GM12892 (cell line): Measurements from ENCODE around the gene HTR5A.

Source experiments
- DNase-seq: peaks from one replicate; pipeline ENCODE4 v3.0.0; 2011; ENCODE audit not compliant: insufficient read length
- FAIRE-seq: peaks from 2 replicates; lab custom pipeline; 2011; peaks lifted over from hg19 to GRCh38; lab: Jason Lieb, UNC
- POLR2A ChIP-seq: IDR thresholded peaks from 2 replicates; pipeline ENCODE4 v1.6.1; 2011; ENCODE audit warnings: low read depth, low read length, control low read depth
- POLR2AphosphoS5 ChIP-seq: IDR thresholded peaks from 2 replicates; pipeline ENCODE4 v1.6.1; 2011; ENCODE audit warnings: low read depth, low read length, control low read depth
- TAF1 ChIP-seq: IDR thresholded peaks from 2 replicates; pipeline ENCODE4 v1.6.1; 2011; ENCODE audit warnings: low read depth, mild to moderate bottlenecking, control low read depth, low read length, borderline replicate concordance

Gene HTR5A

GRCh38 chr7:155058896-155059295 is 11.2 kb upstream of the HTR5A start:
- FAIRE-seq (no peak), DNase-seq (no peak)
- TF ChIP-seq POLR2A (no peak), TAF1 (no peak), POLR2AphosphoS5 (no peak)

DNA sequence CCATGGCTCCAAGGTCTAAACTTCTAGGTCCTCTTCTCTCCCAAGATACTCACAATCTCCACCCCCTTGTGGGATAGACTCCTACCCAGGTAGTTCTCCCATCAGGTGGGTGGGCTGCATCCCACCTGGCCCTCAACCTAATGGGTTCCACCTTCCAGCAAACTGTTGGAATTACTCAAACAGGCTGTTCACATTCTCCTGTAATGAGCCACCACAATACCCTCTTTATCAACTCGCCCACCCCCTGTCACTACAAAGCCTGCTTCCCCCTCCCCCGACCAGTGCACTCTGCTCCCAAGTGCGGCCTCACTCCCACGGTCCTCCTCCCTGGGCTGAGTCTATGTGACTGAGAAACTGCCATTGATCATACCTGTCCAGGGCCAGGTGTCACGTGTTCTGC is 10.4 kb upstream of the HTR5A start:
- DNase-seq, result no peak
- TF ChIP-seq POLR2A (no peak), POLR2AphosphoS5 (no peak), TAF1 (no peak)
- no peak for FAIRE-seq

GRCh38 chr7:155062411-155062810 is 7.7 kb upstream of the HTR5A start:
- TF ChIP-seq TAF1, result no peak
- TF ChIP-seq POLR2AphosphoS5, result no peak
- TF ChIP-seq POLR2A, result no peak
- DNase-seq, result no peak
- no peak for FAIRE-seq

GRCh38 chr7:155064186-155064585 is 5.9 kb upstream of the HTR5A start:
- TF ChIP-seq POLR2AphosphoS5 (no peak), TAF1 (no peak), POLR2A (no peak)
- DNase-seq, result no peak
- no peak for FAIRE-seq

GRCh38 chr7:155066417-155066950 is 3.6 kb upstream of the HTR5A start:
- DNase-seq (no peak), FAIRE-seq (no peak)
- TF ChIP-seq TAF1, result no peak
- TF ChIP-seq POLR2AphosphoS5, result no peak
- TF ChIP-seq POLR2A, result no peak

- no peak for FAIRE-seq
- TF ChIP-seq POLR2A (no peak), POLR2AphosphoS5 (no peak), TAF1 (no peak)
- DNase-seq, result no peak
Measured at GRCh38 chr7:155071121-155071651, 1.1 kb downstream of the HTR5A start.

- no peak for DNase-seq
- TF ChIP-seq POLR2AphosphoS5, result no peak
- TF ChIP-seq POLR2A, result no peak
- TF ChIP-seq TAF1, result no peak
Measured at GRCh38 chr7:155071916-155072571, 1.9 kb downstream of the HTR5A start.

GRCh38 chr7:155073922-155074321 is 3.8 kb downstream of the HTR5A start:
- DNase-seq (no peak), FAIRE-seq (no peak)
- TF ChIP-seq POLR2AphosphoS5 (no peak), POLR2A (no peak), TAF1 (no peak)

More at GRCh38 chr7:155071916-155072571, 1.9 kb downstream of the HTR5A start:
- FAIRE-seq, result no peak

GRCh38 chr7:155084021-155084420 is 13.9 kb downstream of the HTR5A start:
- TF ChIP-seq TAF1 (no peak), POLR2A (no peak), POLR2AphosphoS5 (no peak)
- no peak for FAIRE-seq
- no peak for DNase-seq

DNA sequence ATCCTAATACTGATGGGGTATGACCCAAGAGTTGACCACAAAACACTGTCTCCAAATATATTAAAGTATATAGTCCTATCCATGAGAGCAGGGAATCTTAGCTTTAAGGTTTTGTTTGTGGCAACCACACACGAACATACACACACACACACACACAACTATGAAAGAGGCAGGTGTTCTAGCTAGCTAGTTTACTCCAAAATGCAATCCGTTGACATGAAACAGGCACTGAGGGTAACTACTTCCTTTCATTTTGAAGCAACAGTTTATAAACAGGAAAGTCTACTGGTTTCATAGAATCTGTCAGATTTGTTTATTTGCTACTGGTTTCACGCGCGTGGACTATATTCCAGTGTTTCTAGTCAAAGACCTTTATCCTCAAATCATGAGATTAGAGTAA is 14.8 kb downstream of the HTR5A start:
- no peak for FAIRE-seq
- TF ChIP-seq POLR2A, result no peak
- no peak for TF ChIP-seq POLR2AphosphoS5
- TF ChIP-seq TAF1, result no peak
- no peak for DNase-seq

DNA sequence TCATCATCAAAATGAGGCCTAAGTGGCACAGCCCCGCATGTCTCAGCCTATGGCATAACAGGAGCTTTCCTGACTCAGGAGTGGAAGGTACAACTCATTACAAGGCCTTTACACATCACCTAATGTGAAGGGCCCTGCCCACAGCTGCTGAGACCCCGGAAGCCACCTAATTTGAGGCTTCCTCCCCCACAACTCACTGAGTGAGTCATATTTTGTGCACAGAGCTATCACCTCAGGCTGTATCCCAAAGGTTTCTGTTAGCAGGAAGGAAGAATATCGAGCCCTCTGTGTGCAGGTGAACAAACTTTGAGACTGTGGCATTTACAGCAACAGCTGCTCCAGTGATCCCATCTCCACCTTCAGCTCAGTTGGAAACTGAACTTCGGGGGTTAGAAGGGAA is 20.6 kb downstream of the HTR5A start:
- TF ChIP-seq POLR2AphosphoS5 (no peak), POLR2A (no peak), TAF1 (no peak)
- DNase-seq (no peak), FAIRE-seq (no peak)

DNA sequence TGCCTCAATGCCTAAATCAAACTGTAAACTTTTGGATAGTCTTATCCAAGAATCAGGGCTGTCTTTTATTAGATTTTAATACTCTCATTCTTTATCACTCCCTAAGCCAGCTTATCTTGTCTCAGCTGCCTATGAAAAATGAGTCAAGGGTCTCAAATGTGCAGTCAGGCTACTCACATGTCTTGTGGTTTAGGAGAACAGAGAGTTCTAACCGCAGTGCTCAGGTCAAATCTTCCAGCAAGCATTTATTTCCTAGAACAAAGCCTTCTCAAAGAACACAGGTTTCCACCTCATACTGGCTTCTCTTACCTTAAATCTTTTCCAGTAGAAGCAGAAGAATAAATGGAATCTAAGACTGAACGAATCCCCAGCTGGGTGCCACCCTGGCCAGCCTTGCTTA is 23.5 kb downstream of the HTR5A start:
- TF ChIP-seq POLR2AphosphoS5 (no peak), TAF1 (no peak), POLR2A (no peak)
- FAIRE-seq (no peak), DNase-seq (no peak)
